Measurements from ENCODE around the gene EFCAB7.

- no peak for TF ChIP-seq POLR2A (IDR thresholded peaks at IDR 0.05; ENCODE audit: low read length)
- no peak for TF ChIP-seq GATA1 (IDR thresholded peaks at IDR 0.05; ENCODE audit: low read depth, low read length)
These were observed 76.9 kb downstream of the EFCAB7 start for GRCh38 chr1:63600248-63600647.
